Measurements from ENCODE around the gene HNRNPF. TPM values are rescaled to one million over a fixed set of nuclear protein-coding genes. Genes with fewer than 3 reads are reported as not detected.

Gene HNRNPF
- total RNA-seq, result 308 and 310 TPM in 2 replicates

GRCh38 chr10:43408710-43409384, at the start of gene HNRNPF:
Gene HNRNPF, minus strand, starts transcription at chr10:43409186. Its CDS starts 21,302 bp downstream, at chr10:43387884.

GRCh38 chr10:43436291-43437140, 27.5 kb upstream of the HNRNPF start, which contains the start of gene ZNF487:
Gene ZNF487, plus strand, starts transcription at chr10:43437111. Its CDS starts 38,703 bp downstream, at chr10:43475814.

GRCh38 chr10:43371418-43371817, 37.6 kb downstream of the HNRNPF start, which contains the start of gene FXYD4:
Gene FXYD4, plus strand, starts transcription at chr10:43371636. Its CDS starts 2,111 bp downstream, at chr10:43373747.

Other genes starting within 250 kb of the HNRNPF start
- gene RASGEF1A, start 142.1 kb downstream of the HNRNPF start, total RNA-seq, result 9.6 and 14.1 TPM in 2 replicates
- not detected in 2 replicates for gene FXYD4, start 37.5 kb downstream of the HNRNPF start, total RNA-seq
- 2.6 and 2.7 TPM in 2 replicates for gene ZNF487, start 27.9 kb upstream of the HNRNPF start, total RNA-seq
- gene ZNF239, start 165.4 kb upstream of the HNRNPF start, total RNA-seq, result 2.7 and 4.2 TPM in 2 replicates
- 4.8 and 8.8 TPM in 2 replicates for gene ZNF485, start 197.3 kb upstream of the HNRNPF start, total RNA-seq
- 23.2 and 39.9 TPM in 2 replicates for gene ZNF32, start 239.7 kb upstream of the HNRNPF start, total RNA-seq

All from nasal cavity respiratory epithelium epithelial cell of viscerocranial mucosa (primary cell).